ENCODE results near the gene DUSP2. TPM values are rescaled to one million over a fixed set of nuclear protein-coding genes. Genes with fewer than 3 reads are reported as not detected.

The DUSP2 gene
- total and polyA plus RNA-seq, 2 donors (not counting 1 experiment from before 2014, with no cell fraction given) = 69.8 to 433 TPM

- TF ChIP-seq CTCF (IDR thresholded peaks at IDR 0.05) (no peak), EZH2 (IDR thresholded peaks at IDR 0.05; ENCODE audit: borderline replicate concordance, insufficient read depth, low read depth, low read length, poor library complexity, severe bottlenecking) (no peak)
- H3K27ac ChIP-seq (ENCODE audit: low read length in 2 of 2) = peak overlapping the region; percentile 95 to 97
- peak overlapping the region; percentile 1 to 71 (median 59) for H3K4me3 ChIP-seq (ENCODE audit: control extremely low read depth in 1 of 5, extremely low read depth in 1 of 5, insufficient read depth in 1 of 5, low read depth in 2 of 5, low read length in 4 of 5)
- Mint-ChIP-seq H3K27me3 (no peaks in the 10 kb centered on the region), H3K9me3 (ENCODE audit: insufficient read depth) (no peaks in the 10 kb centered on the region), H3K4me3 (peak overlapping the region; percentile 87), H3K27ac (peak overlapping the region; percentile 98), H3K4me1 (peaks cover 73% of the 10 kb centered on the region)
- DNase-seq (no peak), ATAC-seq (ENCODE audit: low read depth) (no peak)
- ChIA-PET POLR2A (interaction anchor here (0.7 to 7.9 kb wide), 7 partner anchors 13 to 153 kb away, joined by 3 to 47 read pairs (median 7); partner anchors contain the start of gene STARD7), CTCF (interaction anchor here (3.2 to 23.6 kb wide), 3 partner anchors 8 to 25 kb away, joined by 18 to 1065 read pairs (median 35); partner anchors contain the start of gene ASTL)
- no peaks in the 10 kb centered on the region for H3K9me3 ChIP-seq (ENCODE audit: control extremely low read depth in 1 of 3, control insufficient read depth in 2 of 3, insufficient read depth in 1 of 3, low read length in 2 of 3)
- H3K27me3 ChIP-seq (replicated peaks in 1 of 4; ENCODE audit: control extremely low read depth in 1 of 4, control insufficient read depth in 3 of 4, insufficient read depth in 4 of 4, low read length in 3 of 4) = no peaks in the 10 kb centered on the region
- H3K4me1 ChIP-seq (ENCODE audit: control insufficient read depth in 2 of 2, insufficient read depth in 2 of 2, low read length in 2 of 2) = peaks cover 53 to 66% of the 10 kb centered on the region in 2 donors
- H3K36me3 ChIP-seq (replicated peaks in 1 of 2; ENCODE audit: control extremely low read depth in 1 of 2, control insufficient read depth in 1 of 2, extremely low read depth in 1 of 2, insufficient read depth in 2 of 2, low read length in 1 of 2) = no peaks in the 10 kb centered on the region
- intact Hi-C loops (cut with micrococcal nuclease) = loop anchor here (1.0 kb wide), 3 partner anchors 19 to 392 kb away; partner anchors contain the start of gene STARD7
- peak overlapping the region; percentile 69 for H3K9ac ChIP-seq (ENCODE audit: low read length)
- peaks cover 17% of the 10 kb centered on the region for H4K20me1 ChIP-seq (ENCODE audit: control insufficient read depth, insufficient read depth, low read length, poor library complexity, severe bottlenecking)
- H3K4me2 ChIP-seq (replicated peaks; ENCODE audit: low read depth, low read length, poor library complexity, severe bottlenecking) = peak overlapping the region; percentile 91
- H3K79me2 ChIP-seq (ENCODE audit: control insufficient read depth, insufficient read depth, low read length) = peaks cover 2% of the 10 kb centered on the region
- H2AFZ ChIP-seq (ENCODE audit: insufficient read depth, low read depth, low read length, poor library complexity, severe bottlenecking) = no peak overlapping the region
- 0% methylated on average over 2 of the region's 3 CpGs for WGBS (ENCODE audit: insufficient coverage)
These were observed 560 bp upstream of the DUSP2 start for GRCh38 chr2:96145848-96146152.

- Mint-ChIP-seq H3K27me3 (no peaks in the 10 kb centered on the region), H3K4me1 (peaks cover 68% of the 10 kb centered on the region), H3K4me3 (peak overlapping the region; percentile 92), H3K27ac (peak overlapping the region; percentile 91), H3K9me3 (ENCODE audit: insufficient read depth) (no peaks in the 10 kb centered on the region)
- POLR2A ChIA-PET = interaction anchor here (0.5 to 7.9 kb wide), 5 partner anchors 14 to 64 kb away, joined by 4 to 47 read pairs (median 9); partner anchors contain the start of genes ADRA2B and STARD7
- Histone ChIP-seq H3K4me3 (ENCODE audit: control extremely low read depth in 1 of 5, extremely low read depth in 1 of 5, insufficient read depth in 1 of 5, low read depth in 2 of 5, low read length in 4 of 5) (peak overlapping the region; percentile 42 to 71 (median 59)), H3K9ac (ENCODE audit: low read length) (peak overlapping the region; percentile 69), H3K9me3 (ENCODE audit: control extremely low read depth in 1 of 3, control insufficient read depth in 2 of 3, insufficient read depth in 1 of 3, low read length in 2 of 3) (no peaks in the 10 kb centered on the region), H3K4me1 (ENCODE audit: control insufficient read depth in 2 of 2, insufficient read depth in 2 of 2, low read length in 2 of 2) (peaks cover 53 to 66% of the 10 kb centered on the region in 2 donors), H3K79me2 (ENCODE audit: control insufficient read depth, insufficient read depth, low read length) (peaks cover 2% of the 10 kb centered on the region), H3K27ac (ENCODE audit: low read length in 2 of 2) (peak overlapping the region; percentile 47 to 53), H2AFZ (ENCODE audit: insufficient read depth, low read depth, low read length, poor library complexity, severe bottlenecking) (no peak overlapping the region), H4K20me1 (ENCODE audit: control insufficient read depth, insufficient read depth, low read length, poor library complexity, severe bottlenecking) (peaks cover 17% of the 10 kb centered on the region), H3K4me2 (replicated peaks; ENCODE audit: low read depth, low read length, poor library complexity, severe bottlenecking) (peak overlapping the region; percentile 91), H3K36me3 (replicated peaks in 1 of 2; ENCODE audit: control extremely low read depth in 1 of 2, control insufficient read depth in 1 of 2, extremely low read depth in 1 of 2, insufficient read depth in 2 of 2, low read length in 1 of 2) (no peaks in the 10 kb centered on the region), H3K27me3 (replicated peaks in 1 of 4; ENCODE audit: control extremely low read depth in 1 of 4, control insufficient read depth in 3 of 4, insufficient read depth in 4 of 4, low read length in 3 of 4) (no peaks in the 10 kb centered on the region)
- DNase-seq (no peak), ATAC-seq (ENCODE audit: low read depth) (no peak)
- TF ChIP-seq CTCF (IDR thresholded peaks at IDR 0.05) = no peak
- no peak for TF ChIP-seq EZH2 (IDR thresholded peaks at IDR 0.05; ENCODE audit: borderline replicate concordance, insufficient read depth, low read depth, low read length, poor library complexity, severe bottlenecking)
- WGBS (ENCODE audit: insufficient coverage) = 0% methylated on average over 29 of the region's 35 CpGs
- CTCF ChIA-PET = interaction anchor here (1.6 to 23.6 kb wide), 3 partner anchors 12 to 27 kb away, joined by 5 to 1065 read pairs (median 18); no protein-coding TSS in a partner anchor
- intact Hi-C loops (cut with micrococcal nuclease) = loop anchor here (1.0 kb wide), 3 partner anchors 20 to 393 kb away; partner anchors contain the start of gene STARD7
These were observed 682 bp downstream of the DUSP2 start for GRCh38 chr2:96144481-96145035.

All from B cell (primary cell).